ENCODE measurements around the gene TRAF3IP1.
"Not testable (repeated sequence)": the region's sequence is repeated elsewhere in the genome, so short reads cannot be mapped to it uniquely, and the experiment has no call there.

Gene TRAF3IP1

GRCh38 chr2:238314576-238314975 is 5.7 kb upstream of the TRAF3IP1 start:
- DNase-seq (ENCODE audit: low read depth), result no peak
- no peak for TF ChIP-seq CTCF (IDR thresholded peaks at IDR 0.05; ENCODE audit: low read depth, low read length, missing control alignments)
- no peak overlapping the region for H3K4me3 ChIP-seq (ENCODE audit: low read depth, low read length)

- H3K4me3 ChIP-seq (ENCODE audit: low read depth, low read length), result no peak overlapping the region
- DNase-seq (ENCODE audit: low read depth), result no peak
- TF ChIP-seq CTCF (IDR thresholded peaks at IDR 0.05; ENCODE audit: low read depth, low read length, missing control alignments), result no peak
Observed at GRCh38 chr2:238315031-238315595, 5.2 kb upstream of the TRAF3IP1 start.

- TF ChIP-seq CTCF (IDR thresholded peaks at IDR 0.05; ENCODE audit: low read depth, low read length, missing control alignments), result no peak
- DNase-seq (ENCODE audit: low read depth), result no peak
- peak overlapping the region; percentile 81 for H3K4me3 ChIP-seq (ENCODE audit: low read depth, low read length)
Observed at GRCh38 chr2:238320648-238321281, 447 bp downstream of the TRAF3IP1 start.

- DNase-seq (ENCODE audit: low read depth), result no peak
- no peak for TF ChIP-seq CTCF (IDR thresholded peaks at IDR 0.05; ENCODE audit: low read depth, low read length, missing control alignments)
- H3K4me3 ChIP-seq (ENCODE audit: low read depth, low read length), result peak overlapping the region; percentile 81
Observed at GRCh38 chr2:238321467-238321866, 1.1 kb downstream of the TRAF3IP1 start.

- no peak for TF ChIP-seq CTCF (IDR thresholded peaks at IDR 0.05; ENCODE audit: low read depth, low read length, missing control alignments)
- DNase-seq (ENCODE audit: low read depth), result no peak
- no peak overlapping the region for H3K4me3 ChIP-seq (ENCODE audit: low read depth, low read length)
Observed at GRCh38 chr2:238322001-238322411, 1.7 kb downstream of the TRAF3IP1 start.

GRCh38 chr2:238324248-238324647 is 3.9 kb downstream of the TRAF3IP1 start:
- H3K4me3 ChIP-seq (ENCODE audit: low read depth, low read length); DNase-seq (ENCODE audit: low read depth): not testable (repeated sequence)

- H3K4me3 ChIP-seq (ENCODE audit: low read depth, low read length), result no peak overlapping the region
- TF ChIP-seq CTCF (IDR thresholded peaks at IDR 0.05; ENCODE audit: low read depth, low read length, missing control alignments), result no peak
- DNase-seq (ENCODE audit: low read depth), result no peak
Observed at GRCh38 chr2:238325694-238326093, 5.4 kb downstream of the TRAF3IP1 start.
